NCI-H1048 (cell line): ENCODE data around the gene CALHM3.

Experiments
- DNase-seq: peaks from one replicate; lab custom pipeline; 2025; lab: John Stamatoyannopoulos, UW

Gene CALHM3

GRCh38 chr10:103450201-103450695 lies 28.8 kb downstream of the CALHM3 start:
- DNase-seq, result no peak

DNA sequence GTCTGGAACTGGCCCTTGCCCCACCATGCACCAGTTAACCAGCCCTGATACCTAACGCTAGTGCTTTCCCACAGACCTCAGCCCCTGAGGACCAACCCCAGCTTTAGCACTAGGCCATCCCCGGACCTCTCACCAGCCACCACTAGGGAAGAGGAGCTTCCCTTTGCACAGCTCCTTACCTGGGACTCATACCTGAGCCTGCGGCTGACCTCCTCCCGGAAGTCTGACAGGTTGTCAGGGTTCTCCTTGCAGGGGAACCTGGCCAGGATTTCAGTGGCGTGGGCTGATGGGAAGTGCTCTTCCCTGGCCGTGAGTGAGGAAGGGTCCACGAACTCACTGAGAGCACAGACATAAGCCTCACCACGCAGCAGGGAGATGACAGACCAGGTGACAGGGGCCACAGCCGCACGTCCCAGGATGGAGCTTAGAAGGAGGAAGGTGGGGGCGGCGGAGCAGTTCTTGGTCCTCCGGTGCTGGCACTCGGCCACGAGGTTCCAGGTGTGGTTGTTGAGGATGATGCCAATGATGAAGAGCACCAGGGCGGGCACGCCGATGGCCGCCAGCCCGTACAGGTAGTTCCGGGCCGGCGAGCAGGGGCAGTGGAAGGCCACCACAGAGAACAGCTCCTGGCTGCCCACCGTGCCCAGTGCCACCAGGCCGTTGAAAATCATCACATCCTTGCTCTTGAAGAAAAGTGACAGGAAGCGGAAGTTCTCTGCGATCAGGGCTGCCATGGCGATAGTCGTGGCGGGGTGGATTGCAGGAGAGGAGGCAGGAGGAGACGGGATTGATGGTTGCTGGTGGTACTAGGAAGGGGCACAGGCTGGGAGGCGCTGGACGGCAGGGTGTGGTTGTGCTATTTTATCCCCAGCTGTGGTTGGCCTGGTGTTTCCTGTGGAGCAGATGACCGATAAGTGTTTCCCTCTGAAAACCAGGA lies 29.6 kb downstream of the CALHM3 start:
- DNase-seq, result no peak

DNA sequence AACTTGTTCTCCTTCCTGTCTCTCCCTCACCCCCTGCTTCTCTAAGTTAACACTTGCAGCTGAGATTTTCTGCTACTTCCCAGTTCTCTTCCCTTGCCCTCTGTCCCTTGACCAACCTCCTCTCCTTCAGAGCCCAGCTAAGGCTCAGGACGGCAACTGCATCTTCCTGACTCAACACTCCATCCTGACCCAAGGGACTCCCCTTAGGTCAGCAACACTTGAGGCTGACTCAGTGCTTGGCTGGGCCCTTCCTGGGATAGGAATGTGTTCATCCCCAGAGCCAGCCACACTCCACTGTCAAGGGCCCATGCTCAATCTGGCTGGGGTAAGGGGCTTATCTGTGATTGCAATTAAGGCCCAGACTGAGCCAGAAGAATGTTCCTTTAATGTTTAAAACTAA lies 30.3 kb downstream of the CALHM3 start:
- DNase-seq, result no peak

DNA sequence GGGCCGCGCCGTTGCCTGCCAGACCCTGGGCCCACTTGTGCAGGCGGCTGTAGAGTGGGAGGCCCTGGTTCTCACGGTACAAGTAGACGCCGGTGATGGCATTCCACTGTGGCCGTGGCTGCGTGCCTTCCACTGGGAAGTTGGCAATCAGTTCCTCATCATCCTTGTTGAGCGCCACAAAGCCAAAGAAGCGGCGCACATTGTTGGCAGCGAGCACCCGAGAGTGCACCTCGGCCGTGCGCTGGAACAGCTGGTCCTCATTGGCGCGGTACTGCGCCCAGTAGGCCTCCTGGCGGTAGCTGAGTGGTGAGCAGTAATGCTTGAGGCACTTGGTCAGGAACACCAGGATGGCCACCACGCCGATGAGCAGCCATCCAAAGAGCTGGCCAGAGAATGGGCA lies 31.9 kb downstream of the CALHM3 start:
- no peak for DNase-seq

DNA sequence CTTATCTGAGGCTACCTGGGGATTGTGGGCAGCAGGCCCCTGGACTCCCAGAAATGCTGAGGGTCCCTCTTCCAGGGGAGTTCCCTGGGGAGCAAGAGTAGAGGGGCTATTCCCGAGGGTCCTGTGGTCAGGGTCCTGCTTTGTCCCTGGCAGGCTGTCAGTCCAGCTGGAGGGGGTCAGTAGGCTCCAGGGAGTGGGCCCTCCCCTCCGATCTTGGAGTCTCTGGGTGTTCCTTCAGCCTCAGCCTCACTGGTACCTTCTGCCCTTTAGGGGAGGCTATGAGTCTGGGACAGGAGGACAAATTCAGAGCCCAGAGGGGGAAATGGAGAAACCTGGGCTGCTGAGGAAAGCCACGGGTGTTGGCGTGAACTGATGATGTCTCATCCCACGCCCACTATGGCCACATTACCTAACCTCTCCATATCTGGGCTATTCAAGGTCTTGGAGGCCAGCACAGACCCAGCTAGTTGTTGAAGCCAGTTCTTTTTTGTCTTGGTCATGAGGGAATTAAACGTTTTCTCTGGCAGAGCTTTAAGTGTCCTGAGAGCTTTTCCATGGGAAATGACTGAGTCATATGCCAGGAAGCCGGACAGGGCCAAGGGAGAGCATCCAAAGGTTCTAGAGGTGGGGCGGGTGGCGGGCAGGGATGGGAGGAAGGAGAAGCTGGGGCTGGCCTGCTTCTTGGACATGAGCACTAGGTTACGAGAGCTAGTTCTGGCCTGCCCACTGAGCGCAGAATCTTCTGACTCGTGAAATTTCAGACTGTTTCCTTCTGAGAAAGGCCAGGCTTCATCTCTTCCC lies 33.1 kb downstream of the CALHM3 start:
- no peak for DNase-seq

- no peak for DNase-seq
Observed at GRCh38 chr10:103445366-103445765, 33.7 kb downstream of the CALHM3 start.

- no peak for DNase-seq
Observed at GRCh38 chr10:103444478-103444877, 34.6 kb downstream of the CALHM3 start.

- DNase-seq, result no peak
Observed at GRCh38 chr10:103443475-103444185, 35.4 kb downstream of the CALHM3 start.

- DNase-seq, result no peak
Observed at GRCh38 chr10:103442031-103442461, 37.0 kb downstream of the CALHM3 start.

DNA sequence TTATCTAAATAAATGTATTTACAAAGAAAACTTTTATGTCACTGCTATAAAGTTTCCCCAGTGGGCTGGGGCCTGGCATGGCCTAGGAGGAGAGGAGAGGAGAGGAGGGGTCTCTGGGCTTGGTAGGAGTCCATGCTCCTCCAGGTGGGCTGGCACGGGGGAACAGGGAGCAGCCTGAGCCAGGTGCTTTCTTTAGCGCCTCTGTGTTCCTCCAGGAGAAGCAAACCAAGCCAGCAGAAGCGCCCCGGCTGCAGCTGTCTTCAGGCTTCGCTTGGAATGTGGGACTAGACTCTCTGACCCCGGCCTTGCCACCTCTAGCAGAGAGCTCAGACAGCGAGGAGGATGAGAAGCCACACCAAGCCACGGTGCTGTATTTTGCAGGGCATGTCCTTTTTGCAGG lies 37.4 kb downstream of the CALHM3 start:
- DNase-seq, result no peak

DNA sequence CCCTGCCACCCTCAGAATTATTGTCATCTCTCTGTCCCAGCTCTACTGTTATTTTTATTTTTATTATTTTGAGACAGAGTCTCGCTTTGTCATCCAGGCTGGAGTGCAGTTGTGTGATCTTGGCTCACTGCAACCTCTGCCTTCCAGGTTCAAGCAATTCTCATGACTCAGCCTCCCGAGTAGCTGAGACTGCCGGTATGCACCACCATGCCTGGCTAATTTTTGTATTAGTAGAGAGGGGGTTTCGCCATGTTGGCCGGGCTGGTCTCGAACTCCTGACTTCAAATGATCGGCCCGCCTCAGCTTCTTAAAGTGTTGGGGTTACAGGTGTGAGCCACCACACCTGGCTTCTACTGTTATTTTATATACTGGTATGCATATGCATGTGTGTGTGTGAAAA lies 37.8 kb downstream of the CALHM3 start:
- no peak for DNase-seq

GRCh38 chr10:103440416-103440815 lies 38.6 kb downstream of the CALHM3 start:
- DNase-seq, result no peak

DNA sequence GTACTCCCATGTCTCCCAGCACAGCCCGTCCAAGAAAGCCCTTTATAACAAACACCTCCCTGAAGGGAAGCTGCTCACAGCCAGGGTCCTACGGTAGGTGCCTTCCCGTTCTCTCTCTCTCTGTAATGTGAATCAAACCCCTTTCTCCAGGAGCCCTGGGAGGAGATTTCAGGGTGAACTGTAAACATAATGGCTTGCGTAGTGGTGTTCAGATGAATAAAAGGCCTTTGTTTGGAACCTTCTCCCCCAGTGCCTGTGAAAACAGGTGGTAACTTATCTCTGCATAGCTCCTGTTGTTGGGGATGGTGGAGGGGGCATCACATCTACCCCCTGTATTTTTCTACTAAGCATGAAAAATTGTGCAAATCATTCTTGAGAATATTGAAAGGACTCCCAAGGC lies 39.3 kb downstream of the CALHM3 start:
- no peak for DNase-seq

DNA sequence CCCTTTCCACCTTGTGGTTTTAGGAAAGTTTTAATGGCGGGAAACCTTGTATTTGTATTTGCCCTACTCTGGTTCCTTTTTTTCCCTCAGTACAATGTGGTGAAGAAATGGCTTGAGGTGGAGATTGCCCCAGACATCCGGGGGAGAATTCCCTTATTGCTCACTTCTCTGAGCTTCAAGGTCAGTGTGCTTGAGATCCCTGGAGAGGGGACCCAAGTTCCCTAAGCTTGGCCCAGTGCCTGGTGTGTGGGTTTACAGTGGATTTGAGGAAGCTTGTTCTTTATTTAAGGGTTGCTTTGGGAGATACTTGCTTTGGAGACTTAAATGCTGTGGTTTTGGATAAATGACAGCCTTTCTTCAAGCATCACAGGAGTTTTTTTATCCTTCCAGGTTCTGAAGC lies 45.2 kb downstream of the CALHM3 start:
- DNase-seq, result no peak

- no peak for DNase-seq
Observed at GRCh38 chr10:103431902-103432301, 47.1 kb downstream of the CALHM3 start.

- DNase-seq, result no peak
Observed at GRCh38 chr10:103429647-103430046, 49.4 kb downstream of the CALHM3 start.

- DNase-seq, result no peak
Observed at GRCh38 chr10:103428989-103429643, 49.9 kb downstream of the CALHM3 start.

DNA sequence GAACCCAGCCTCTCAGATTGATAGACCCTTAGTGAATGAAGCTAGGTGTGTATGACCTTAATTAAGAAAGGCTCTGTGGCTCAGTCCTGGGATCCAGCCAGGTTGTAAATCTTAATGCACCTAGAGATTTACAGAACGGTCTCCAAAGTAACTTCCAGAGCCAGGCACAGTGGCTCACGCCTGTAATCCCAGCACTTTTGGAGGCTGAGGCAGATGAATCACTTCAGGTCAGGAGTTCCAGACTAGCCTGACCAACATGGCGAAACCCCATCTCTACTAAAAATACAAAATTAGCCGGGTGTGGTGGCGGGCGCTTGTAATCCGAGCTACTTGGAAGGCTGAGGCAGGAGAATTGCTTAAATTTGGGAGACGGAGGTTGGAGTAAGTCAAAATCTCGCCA lies 51.2 kb downstream of the CALHM3 start:
- no peak for DNase-seq

DNA sequence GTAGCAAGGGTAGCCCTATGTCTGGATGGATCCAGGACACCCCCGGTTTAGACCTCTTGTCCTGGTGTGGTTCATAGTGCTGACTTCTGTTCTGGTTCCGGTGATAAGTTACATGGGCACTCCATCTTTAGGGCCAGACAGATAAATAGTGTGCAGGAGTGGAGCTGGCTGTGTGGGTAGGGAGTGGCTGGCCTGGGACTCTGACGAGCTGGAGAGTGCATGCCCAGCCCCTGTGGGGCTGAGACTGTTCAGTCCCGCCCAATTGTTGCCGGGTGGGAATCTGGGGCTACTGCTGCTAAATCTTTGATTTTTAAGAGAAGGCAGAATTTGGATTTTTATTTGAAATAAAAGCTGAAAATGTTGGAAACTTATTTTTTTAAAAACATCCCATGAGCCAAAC lies 55.3 kb downstream of the CALHM3 start:
- DNase-seq, result no peak
